ENCODE measurements around the gene TJP3. TPM values are rescaled to one million over a fixed set of nuclear protein-coding genes. Genes with fewer than 3 reads are reported as not detected.

TJP3 gene
- total and polyA plus RNA-seq, 8 donors = 31.9 to 204 (median 94.1) TPM

DNA sequence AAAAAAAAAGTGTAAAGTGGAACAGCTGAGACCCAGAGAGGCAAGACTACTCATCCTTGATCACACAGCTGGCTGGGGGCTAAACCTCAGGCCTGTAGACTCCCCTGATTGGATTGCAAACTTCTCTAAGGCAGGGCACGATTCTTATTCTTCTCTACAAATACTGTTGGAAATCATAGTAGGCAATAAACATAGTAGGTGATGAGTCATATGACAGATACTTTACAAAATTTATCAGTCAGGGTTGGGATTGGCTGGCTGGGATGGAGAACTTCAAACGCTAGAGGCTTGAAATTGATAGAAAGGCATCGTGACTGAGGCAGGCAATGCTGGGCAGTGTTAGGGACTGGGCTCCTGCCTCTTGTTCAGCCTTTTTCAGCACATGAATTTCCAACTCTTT is 83.9 kb downstream of the TJP3 start:
- TF ChIP-seq POLR2AphosphoS5 (IDR thresholded peaks at IDR 0.05) = no peak
- TF ChIP-seq, protein P1, sequence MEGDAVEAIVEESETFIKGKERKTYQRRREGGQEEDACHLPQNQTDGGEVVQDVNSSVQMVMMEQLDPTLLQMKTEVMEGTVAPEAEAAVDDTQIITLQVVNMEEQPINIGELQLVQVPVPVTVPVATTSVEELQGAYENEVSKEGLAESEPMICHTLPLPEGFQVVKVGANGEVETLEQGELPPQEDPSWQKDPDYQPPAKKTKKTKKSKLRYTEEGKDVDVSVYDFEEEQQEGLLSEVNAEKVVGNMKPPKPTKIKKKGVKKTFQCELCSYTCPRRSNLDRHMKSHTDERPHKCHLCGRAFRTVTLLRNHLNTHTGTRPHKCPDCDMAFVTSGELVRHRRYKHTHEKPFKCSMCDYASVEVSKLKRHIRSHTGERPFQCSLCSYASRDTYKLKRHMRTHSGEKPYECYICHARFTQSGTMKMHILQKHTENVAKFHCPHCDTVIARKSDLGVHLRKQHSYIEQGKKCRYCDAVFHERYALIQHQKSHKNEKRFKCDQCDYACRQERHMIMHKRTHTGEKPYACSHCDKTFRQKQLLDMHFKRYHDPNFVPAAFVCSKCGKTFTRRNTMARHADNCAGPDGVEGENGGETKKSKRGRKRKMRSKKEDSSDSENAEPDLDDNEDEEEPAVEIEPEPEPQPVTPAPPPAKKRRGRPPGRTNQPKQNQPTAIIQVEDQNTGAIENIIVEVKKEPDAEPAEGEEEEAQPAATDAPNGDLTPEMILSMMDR (IDR thresholded peaks at IDR 0.05) = no peak
- TF ChIP-seq EP300 (IDR thresholded peaks at IDR 0.05) = no peak
- TF ChIP-seq POLR2A (IDR thresholded peaks at IDR 0.05) = no peak
- Histone ChIP-seq H3K4me1 (no peaks in the 10 kb centered on the region), H3K9me3 (peaks cover 0 to 18% (median 15%) of the 10 kb centered on the region in 4 donors), H3K27ac (no peak overlapping the region), H3K4me3 (no peak overlapping the region), H3K27me3 (peaks cover 0 to 20% (median 0%) of the 10 kb centered on the region in 3 donors), H3K36me3 (no peaks in the 10 kb centered on the region)
- 70 to 80% (median 75%) methylated on average over 3 of the region's 3 CpGs for WGBS, 5 donors
- no peak for DNase-seq
- intact Hi-C loops (cut with DNase I; ENCODE audit: low total_unique reads) = no loop called here

DNA sequence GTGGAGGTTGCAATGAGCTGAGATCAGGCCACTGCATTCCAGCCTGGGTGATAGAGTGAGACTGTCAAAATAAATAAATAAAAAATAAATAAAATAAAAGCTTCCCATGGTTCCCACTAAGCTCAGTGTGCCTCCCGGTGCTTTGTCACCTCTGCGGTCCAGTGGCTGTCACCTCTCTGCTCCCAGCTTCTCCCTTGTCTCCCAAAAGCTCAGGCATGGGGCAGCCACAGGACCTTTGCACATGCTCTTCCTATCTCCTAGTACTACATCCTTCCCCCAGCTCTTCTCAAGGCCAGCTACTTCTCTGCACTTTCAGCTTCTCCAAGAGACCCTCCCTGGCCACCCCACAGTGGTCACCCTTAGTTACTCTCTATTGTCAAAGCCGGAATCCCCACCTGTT is 85.6 kb downstream of the TJP3 start:
- 82 to 100% (median 91%) methylated on average over 3 of the region's 3 CpGs for WGBS, 5 donors

DNA sequence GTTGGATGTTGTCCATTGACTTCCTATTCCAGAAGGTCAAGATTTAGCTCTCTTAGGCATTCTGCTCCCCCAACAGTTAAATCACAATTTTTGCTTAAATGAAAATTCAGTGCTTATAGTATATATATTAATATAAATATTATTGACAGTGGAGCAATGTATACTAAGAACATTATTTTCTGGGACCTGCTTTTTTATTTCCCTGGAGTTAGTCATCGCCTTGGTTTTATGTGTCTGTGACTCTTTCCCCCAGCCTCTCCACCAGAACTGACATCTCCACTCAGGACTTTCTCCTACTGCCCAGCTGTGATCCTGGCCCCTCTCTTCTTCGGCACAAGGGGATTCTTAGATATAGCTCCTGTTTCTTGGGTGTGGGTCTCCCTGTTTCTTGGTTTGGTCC is 88.2 kb downstream of the TJP3 start:
- intact Hi-C loops (cut with DNase I; ENCODE audit: low total_unique reads) = no loop called here
- Histone ChIP-seq H3K4me3 (no peak overlapping the region), H3K4me1 (peaks cover 3 to 7% (median 5%) of the 10 kb centered on the region in 4 donors), H3K9me3 (peaks cover 0 to 14% (median 13%) of the 10 kb centered on the region in 4 donors), H3K27me3 (peaks cover 0 to 39% (median 18%) of the 10 kb centered on the region in 3 donors), H3K27ac (no peak overlapping the region), H3K36me3 (no peaks in the 10 kb centered on the region)
- DNase-seq = no peak
- TF ChIP-seq EP300 (IDR thresholded peaks at IDR 0.05) (no peak), POLR2A (IDR thresholded peaks at IDR 0.05) (no peak), POLR2AphosphoS5 (IDR thresholded peaks at IDR 0.05) (no peak)
- TF ChIP-seq, protein P1 (IDR thresholded peaks at IDR 0.05) = no peak
- 96 to 98% (median 97%) methylated on average over 2 of the region's 2 CpGs for WGBS, 5 donors

More for the DNA sequence above, 85.6 kb downstream of the TJP3 start:
- Histone ChIP-seq H3K4me3 (no peak overlapping the region), H3K36me3 (no peaks in the 10 kb centered on the region), H3K9me3 (peaks cover 0 to 22% (median 17%) of the 10 kb centered on the region in 4 donors), H3K27me3 (peaks cover 0 to 28% (median 5%) of the 10 kb centered on the region in 3 donors), H3K4me1 (no peaks in the 10 kb centered on the region), H3K27ac (no peak overlapping the region)
- DNase-seq = no peak
- intact Hi-C loops (cut with DNase I; ENCODE audit: low total_unique reads) = no loop called here
- TF ChIP-seq, protein P1 (IDR thresholded peaks at IDR 0.05) = no peak
- TF ChIP-seq POLR2AphosphoS5 (IDR thresholded peaks at IDR 0.05) (no peak), POLR2A (IDR thresholded peaks at IDR 0.05) (no peak), EP300 (IDR thresholded peaks at IDR 0.05) (no peak)

DNA sequence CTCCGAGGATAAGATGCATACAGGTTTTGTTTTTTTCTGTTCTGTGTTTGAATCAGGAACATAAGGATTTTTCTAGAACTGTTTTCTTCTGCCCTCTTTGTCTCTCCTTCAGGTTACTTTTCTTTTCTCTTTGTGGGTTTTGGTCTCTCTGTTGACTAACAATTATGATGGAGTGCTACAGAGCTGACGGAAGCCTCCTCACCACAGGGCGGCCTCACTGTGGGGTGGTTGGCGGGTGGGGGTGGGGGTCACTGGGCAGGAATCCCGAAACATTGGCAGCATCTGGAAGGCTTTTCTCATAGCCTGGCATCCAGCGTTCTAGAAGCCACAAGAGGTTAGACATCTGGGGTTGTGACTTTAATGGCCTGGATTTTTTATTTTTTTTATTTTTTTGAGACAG is 90.0 kb downstream of the TJP3 start:
- intact Hi-C loops (cut with DNase I; ENCODE audit: low total_unique reads) = no loop called here
- 57 to 66% (median 60%) methylated on average over 6 of the region's 6 CpGs for WGBS, 5 donors
- Histone ChIP-seq H3K27ac (no peak overlapping the region), H3K4me3 (no peak overlapping the region), H3K27me3 (peaks cover 0 to 57% (median 34%) of the 10 kb centered on the region in 3 donors), H3K4me1 (peaks cover 7 to 13% (median 10%) of the 10 kb centered on the region in 4 donors), H3K9me3 (peaks cover 0 to 14% (median 13%) of the 10 kb centered on the region in 4 donors), H3K36me3 (no peaks in the 10 kb centered on the region)
- TF ChIP-seq EP300 (IDR thresholded peaks at IDR 0.05) (no peak), POLR2A (IDR thresholded peaks at IDR 0.05) (no peak), POLR2AphosphoS5 (IDR thresholded peaks at IDR 0.05) (no peak)
- TF ChIP-seq, protein P1 (IDR thresholded peaks at IDR 0.05) = no peak
- no peak for DNase-seq

Small RNAs within 50 kb of the gene (small RNA-seq; reads per million reads assigned to genes)
- gene AC005777.1 = 0 reads per million in 4 donors

Other genes starting within 250 kb of the TJP3 start
- 100 to 1,000 TPM in 1 of 5 donors, 10 to 100 TPM in 1, 1 to 10 TPM in 2, not detected in 1; 1.4 to 178 (median 38.3) TPM for gene SMIM24, start 227.9 kb upstream of the TJP3 start, total RNA-seq
- gene SMIM24, start 227.9 kb upstream of the TJP3 start, polyA plus RNA-seq = 100 to 1,000 TPM in 1 of 3 donors, 10 to 100 TPM in 2; 14.1 to 116 (median 68.7) TPM
- gene SMIM44, start 224.9 kb upstream of the TJP3 start, total RNA-seq = not detected
- gene SMIM44, start 224.9 kb upstream of the TJP3 start, polyA plus RNA-seq = 1 to 10 TPM in 1 of 3 donors, not detected in 2; 2.7 TPM
- 10 to 100 TPM in 2 of 5 donors, 1 to 10 TPM in 1, under 1 TPM in 1, not detected in 1; 0.45 to 21.7 (median 11.1) TPM for gene DOHH, start 207.7 kb upstream of the TJP3 start, total RNA-seq
- gene DOHH, start 207.7 kb upstream of the TJP3 start, polyA plus RNA-seq = 10 to 100 TPM; 10.7 to 14.1 (median 13.6) TPM
- 100 to 1,000 TPM in 1 of 5 donors, 10 to 100 TPM in 3, 1 to 10 TPM in 1; 9.4 to 113 (median 31.9) TPM for gene FZR1, start 202.1 kb upstream of the TJP3 start, total RNA-seq
- gene FZR1, start 202.1 kb upstream of the TJP3 start, polyA plus RNA-seq = 10 to 100 TPM; 10.5 to 17.2 (median 13.9) TPM
- not detected for gene TEKTIP1, start 169.2 kb upstream of the TJP3 start, total RNA-seq
- gene TEKTIP1, start 169.2 kb upstream of the TJP3 start, polyA plus RNA-seq = under 1 TPM in 2 of 3 donors, not detected in 1; 0.28 to 1.00 TPM
- gene MFSD12, start 150.8 kb upstream of the TJP3 start, total RNA-seq = 10 to 100 TPM in 4 of 5 donors, under 1 TPM in 1; 0.58 to 96.4 (median 62.5) TPM
- 10 to 100 TPM in 2 of 3 donors, 1 to 10 TPM in 1; 8.2 to 35.6 (median 34.1) TPM for gene MFSD12, start 150.8 kb upstream of the TJP3 start, polyA plus RNA-seq
- 100 to 1,000 TPM in 3 of 5 donors, 10 to 100 TPM in 2; 39.8 to 638 (median 160) TPM for gene HMG20B, start 135.4 kb upstream of the TJP3 start, total RNA-seq
- gene HMG20B, start 135.4 kb upstream of the TJP3 start, polyA plus RNA-seq = 100 to 1,000 TPM in 1 of 3 donors, 10 to 100 TPM in 2; 79.5 to 103 (median 80.6) TPM
- 1 to 10 TPM in 1 of 5 donors, not detected in 4; 2.9 TPM for gene GIPC3, start 122.9 kb upstream of the TJP3 start, total RNA-seq
- 1 to 10 TPM in 2 of 3 donors, under 1 TPM in 1; 0.75 to 2.0 (median 1.1) TPM for gene GIPC3, start 122.9 kb upstream of the TJP3 start, polyA plus RNA-seq
- 1 to 10 TPM in 1 of 5 donors, under 1 TPM in 1, not detected in 3; 0.37 to 1.0 TPM for gene TBXA2R, start 101.5 kb upstream of the TJP3 start, total RNA-seq
- gene TBXA2R, start 101.5 kb upstream of the TJP3 start, polyA plus RNA-seq = 1 to 10 TPM in 2 of 3 donors, under 1 TPM in 1; 0.50 to 2.6 (median 1.2) TPM
- gene CACTIN, start 81.6 kb upstream of the TJP3 start, total RNA-seq = 100 to 1,000 TPM in 1 of 5 donors, 10 to 100 TPM in 3, 1 to 10 TPM in 1; 9.8 to 180 (median 19.4) TPM
- gene CACTIN, start 81.6 kb upstream of the TJP3 start, polyA plus RNA-seq = 10 to 100 TPM; 10.2 to 13.9 (median 12.4) TPM
- gene PIP5K1C, start 7.9 kb upstream of the TJP3 start, total RNA-seq = 100 to 1,000 TPM in 1 of 5 donors, 10 to 100 TPM in 4; 15.1 to 164 (median 36.8) TPM
- gene PIP5K1C, start 7.9 kb upstream of the TJP3 start, polyA plus RNA-seq = 10 to 100 TPM in 2 of 3 donors, 1 to 10 TPM in 1; 8.6 to 18.5 (median 12.5) TPM
- gene APBA3, start 53.3 kb downstream of the TJP3 start, total RNA-seq = 100 to 1,000 TPM in 1 of 5 donors, 10 to 100 TPM in 3, 1 to 10 TPM in 1; 9.4 to 111 (median 16.4) TPM
- gene APBA3, start 53.3 kb downstream of the TJP3 start, polyA plus RNA-seq = 10 to 100 TPM; 15.7 to 17.4 (median 16.7) TPM
- 100 to 1,000 TPM in 2 of 5 donors, 10 to 100 TPM in 3; 15.2 to 163 (median 58.7) TPM for gene MRPL54, start 54.3 kb downstream of the TJP3 start, total RNA-seq
- gene MRPL54, start 54.3 kb downstream of the TJP3 start, polyA plus RNA-seq = 100 to 1,000 TPM; 155 to 221 (median 174) TPM
- not detected for gene RAX2, start 63.8 kb downstream of the TJP3 start, total RNA-seq
- gene RAX2, start 63.8 kb downstream of the TJP3 start, polyA plus RNA-seq = not detected
- 10 to 100 TPM in 2 of 5 donors, 1 to 10 TPM in 2, not detected in 1; 1.4 to 48.7 (median 12.1) TPM for gene MATK, start 78.0 kb downstream of the TJP3 start, total RNA-seq
- gene MATK, start 78.0 kb downstream of the TJP3 start, polyA plus RNA-seq = 1 to 10 TPM; 2.0 to 3.4 (median 2.9) TPM
- gene ZFR2, start 160.7 kb downstream of the TJP3 start, total RNA-seq = under 1 TPM in 1 of 5 donors, not detected in 4; 0.29 TPM
- gene ZFR2, start 160.7 kb downstream of the TJP3 start, polyA plus RNA-seq = under 1 TPM in 1 of 3 donors, not detected in 2; 0.10 TPM
- under 1 TPM in 2 of 5 donors, not detected in 3; 0.87 to 0.92 TPM for gene ATCAY, start 172.3 kb downstream of the TJP3 start, total RNA-seq
- under 1 TPM in 2 of 3 donors, not detected in 1; 0.25 to 0.75 TPM for gene ATCAY, start 172.3 kb downstream of the TJP3 start, polyA plus RNA-seq
- gene NMRK2, start 224.7 kb downstream of the TJP3 start, total RNA-seq = under 1 TPM in 1 of 5 donors, not detected in 4; 0.55 TPM
- gene NMRK2, start 224.7 kb downstream of the TJP3 start, polyA plus RNA-seq = 1 to 10 TPM in 2 of 3 donors, under 1 TPM in 1; 0.68 to 4.3 (median 2.3) TPM